ENCODE measurements around the gene ZNF385B. TPM values are rescaled to one million over a fixed set of nuclear protein-coding genes. Genes with fewer than 3 reads are reported as not detected.

ZNF385B gene
- polyA plus RNA-seq, 1 experiment = not detected

DNA sequence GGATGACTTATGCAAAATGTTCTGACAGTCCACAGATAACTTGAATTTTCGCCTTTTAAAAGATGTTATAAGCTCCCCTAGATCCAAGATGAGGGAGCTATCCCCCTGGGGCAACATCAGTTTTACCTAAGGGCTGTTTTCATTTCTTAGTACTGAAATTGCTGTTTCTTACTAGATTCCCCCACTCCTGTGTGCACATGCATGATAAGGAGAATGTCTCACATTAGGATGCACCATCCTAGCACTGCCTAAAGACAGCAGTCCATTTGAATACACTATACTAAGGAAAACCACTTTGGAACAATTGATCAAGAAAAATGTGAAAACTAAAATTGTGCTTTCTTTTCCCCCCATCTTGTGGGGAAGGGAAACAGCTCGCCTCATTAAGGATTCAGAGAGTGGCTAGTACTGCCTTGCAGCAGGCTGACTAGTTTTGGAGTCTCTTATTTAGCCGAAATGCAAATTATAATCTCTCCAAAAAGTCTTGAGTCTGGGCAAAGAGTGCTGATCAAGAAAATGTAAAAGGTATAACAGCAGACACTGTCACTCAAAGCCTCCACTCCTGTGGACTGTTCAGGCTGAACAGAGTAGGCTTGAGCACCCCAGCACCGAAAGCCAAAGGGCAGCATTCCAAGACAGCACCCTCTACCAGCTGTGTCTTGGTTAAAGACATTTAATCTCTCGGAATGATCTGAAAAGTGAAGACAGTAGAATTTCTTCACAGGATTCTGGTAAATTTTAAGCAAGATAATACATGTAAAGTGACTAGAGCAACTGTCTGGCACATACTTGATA lies 65.0 kb downstream of the ZNF385B start:
- CTCF ChIA-PET = no interaction called here
- Histone ChIP-seq H3K9me3 (ENCODE audit: control insufficient read depth, insufficient read depth, low read length) (no peaks in the 10 kb centered on the region), H3K27ac (ENCODE audit: low read depth, low read length) (no peak overlapping the region), H3K4me3 (ENCODE audit: low read depth, low read length) (no peak overlapping the region), H3K27me3 (ENCODE audit: control insufficient read depth, insufficient read depth, low read length) (no peaks in the 10 kb centered on the region)
- TF ChIP-seq CTCF (IDR thresholded peaks at IDR 0.05; ENCODE audit: low read depth, low read length) = no peak
- no peak for DNase-seq (ENCODE audit: low read depth, low spot score)
- POLR2A ChIA-PET = no interaction called here

DNA sequence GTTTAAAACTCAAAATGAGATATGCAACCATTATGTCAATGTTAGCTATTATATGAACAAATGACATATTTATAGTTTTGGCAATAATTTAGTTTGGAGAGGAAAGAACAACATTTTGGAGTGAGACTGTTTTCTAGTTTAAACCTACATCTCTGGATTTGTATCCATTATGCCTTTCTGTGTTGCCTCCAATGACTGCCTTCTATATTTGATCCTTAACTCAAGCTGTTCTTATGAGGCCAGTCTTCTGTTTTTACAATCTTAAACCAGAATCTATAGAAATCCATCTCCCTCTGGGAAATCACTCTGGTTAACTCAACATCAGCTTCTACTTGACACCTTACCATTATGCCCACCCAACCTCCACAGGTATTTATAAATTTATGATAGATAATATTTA lies 67.5 kb downstream of the ZNF385B start:
- CTCF ChIA-PET = no interaction called here
- Histone ChIP-seq H3K27ac (ENCODE audit: low read depth, low read length) (no peak overlapping the region), H3K9me3 (ENCODE audit: control insufficient read depth, insufficient read depth, low read length) (no peaks in the 10 kb centered on the region), H3K27me3 (ENCODE audit: control insufficient read depth, insufficient read depth, low read length) (no peaks in the 10 kb centered on the region), H3K4me3 (ENCODE audit: low read depth, low read length) (no peak overlapping the region)
- no peak for DNase-seq (ENCODE audit: low read depth, low spot score)
- POLR2A ChIA-PET = no interaction called here
- no peak for TF ChIP-seq CTCF (IDR thresholded peaks at IDR 0.05; ENCODE audit: low read depth, low read length)

DNA sequence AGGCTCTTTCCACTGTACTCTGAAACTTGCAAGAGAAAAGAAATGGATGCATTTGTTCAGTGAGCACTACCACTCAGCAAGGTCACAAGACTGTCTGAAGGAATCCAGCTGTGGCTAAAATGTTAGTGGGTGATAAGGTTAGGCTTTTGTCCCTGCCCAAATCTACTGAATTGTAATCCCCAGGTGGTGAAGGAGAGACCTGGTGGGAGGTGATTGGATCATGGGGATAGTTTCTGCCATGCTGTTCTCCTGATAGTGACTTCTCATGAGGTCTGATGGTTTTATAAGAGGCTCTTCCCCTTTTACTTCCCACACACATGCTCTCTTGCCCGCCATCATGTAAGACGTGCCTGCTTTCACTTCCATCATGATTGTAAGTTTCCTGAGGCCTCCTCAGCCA lies 68.2 kb downstream of the ZNF385B start:
- Histone ChIP-seq H3K27me3 (ENCODE audit: control insufficient read depth, insufficient read depth, low read length) (no peaks in the 10 kb centered on the region), H3K27ac (ENCODE audit: low read depth, low read length) (no peak overlapping the region), H3K4me3 (ENCODE audit: low read depth, low read length) (no peak overlapping the region), H3K9me3 (ENCODE audit: control insufficient read depth, insufficient read depth, low read length) (no peaks in the 10 kb centered on the region)
- CTCF ChIA-PET = no interaction called here
- DNase-seq (ENCODE audit: low read depth, low spot score) = no peak
- POLR2A ChIA-PET = no interaction called here
- TF ChIP-seq CTCF (IDR thresholded peaks at IDR 0.05; ENCODE audit: low read depth, low read length) = no peak

GRCh38 chr2:179790235-179791217 lies 70.9 kb downstream of the ZNF385B start:
- H3K9me3 ChIP-seq (ENCODE audit: control insufficient read depth, insufficient read depth, low read length) = no peaks in the 10 kb centered on the region
- no peak for TF ChIP-seq CTCF (IDR thresholded peaks at IDR 0.05; ENCODE audit: low read depth, low read length)
- no peak for DNase-seq (ENCODE audit: low read depth, low spot score)
- ChIA-PET CTCF (no interaction called here), POLR2A (no interaction called here)
- no peak overlapping the region for H3K4me3 ChIP-seq (ENCODE audit: low read depth, low read length)
- H3K27ac ChIP-seq (ENCODE audit: low read depth, low read length) = no peak overlapping the region
- no peaks in the 10 kb centered on the region for H3K27me3 ChIP-seq (ENCODE audit: control insufficient read depth, insufficient read depth, low read length)

DNA sequence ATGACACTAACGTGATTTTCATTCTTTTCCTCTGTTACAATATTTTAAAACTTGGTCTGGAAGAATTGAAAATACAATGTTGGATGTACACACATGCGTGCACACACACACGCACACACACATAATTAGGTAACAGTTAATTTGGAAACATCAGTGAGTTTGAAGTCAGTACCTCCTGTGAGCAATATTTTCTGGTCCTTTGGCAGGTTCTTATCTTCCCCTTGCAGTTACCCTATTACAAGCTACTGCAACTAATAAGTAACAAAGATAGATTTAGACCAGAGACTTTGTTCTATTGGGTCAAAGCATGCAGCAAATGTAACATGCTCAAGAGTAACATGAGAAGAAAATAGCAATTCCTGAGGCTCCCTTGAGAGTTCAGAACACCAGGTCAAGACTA lies 73.3 kb downstream of the ZNF385B start:
- Histone ChIP-seq H3K27me3 (ENCODE audit: control insufficient read depth, insufficient read depth, low read length) (no peaks in the 10 kb centered on the region), H3K9me3 (ENCODE audit: control insufficient read depth, insufficient read depth, low read length) (no peaks in the 10 kb centered on the region), H3K27ac (ENCODE audit: low read depth, low read length) (no peak overlapping the region), H3K4me3 (ENCODE audit: low read depth, low read length) (no peak overlapping the region)
- no peak for TF ChIP-seq CTCF (IDR thresholded peaks at IDR 0.05; ENCODE audit: low read depth, low read length)
- ChIA-PET POLR2A (no interaction called here), CTCF (interaction anchor here (1.0 kb wide), 1 partner anchor 377 kb away, joined by 3 read pairs; no protein-coding TSS in a partner anchor)
- DNase-seq (ENCODE audit: low read depth, low spot score) = no peak
